Aorta (tissue), 5 donors: ENCODE results near the gene C4B. TPM values are rescaled to one million over a fixed set of nuclear protein-coding genes. Genes with fewer than 3 reads are reported as not detected.
A peak's percentile ranks its signal among the peaks of the same experiment; 100 is the strongest.
"Not testable (repeated sequence)": the region's sequence is repeated elsewhere in the genome, so short reads cannot be mapped to it uniquely, and the experiment has no call there.

ENCODE experiments used
- ATAC-seq: fragments of 200-7000 bp; cut with Tn5 transposase; one replicate; pipeline ENCODE4 v1.9.1; 2022; ENCODE audit warnings: moderate library complexity; ENCODE audit not compliant: low FRiP score
- DNase-seq, 2 donors: peaks; one replicate each; pipeline ENCODE4 v3.0.0-alpha.2; 2020
- H3K27ac ChIP-seq, 2 donors: one replicate each; pipeline ENCODE4 v1.5.1; 2013; ENCODE audit warnings: low read length in 2 of 2, mild to moderate bottlenecking in 2 of 2, moderate library complexity in 2 of 2, control low read depth in 1 of 2, inconsistent platforms in 1 of 2, low read depth in 1 of 2
- H3K27me3 ChIP-seq, 2 donors: one replicate each; pipeline ENCODE4 v1.6.1; 2013; ENCODE audit warnings: control low read depth in 1 of 2, low read length in 1 of 2, mild to moderate bottlenecking in 1 of 2, moderate library complexity in 1 of 2; ENCODE audit not compliant: insufficient read depth in 2 of 2, control insufficient read depth in 1 of 2
- H3K36me3 ChIP-seq, 2 donors: one replicate each; pipeline ENCODE4 v1.6.1; 2013; ENCODE audit warnings: control low read depth in 1 of 2, low read length in 1 of 2, mild to moderate bottlenecking in 1 of 2; ENCODE audit not compliant: insufficient read depth in 2 of 2, control insufficient read depth in 1 of 2
- H3K4me1 ChIP-seq, 2 donors: one replicate each; pipeline ENCODE4 v1.6.1; 2013; ENCODE audit warnings: low read length in 2 of 2, control low read depth in 1 of 2, mild to moderate bottlenecking in 1 of 2, moderate library complexity in 1 of 2; ENCODE audit not compliant: insufficient read depth in 2 of 2, control insufficient read depth in 1 of 2
- H3K4me3 ChIP-seq, 2 donors: one replicate each; pipeline ENCODE4 v1.5.1; 2013; ENCODE audit warnings: low read length in 2 of 2, control low read depth in 1 of 2, mild to moderate bottlenecking in 1 of 2
- H3K9me3 ChIP-seq: one replicate; pipeline ENCODE4 v1.6.1; 2013; ENCODE audit warnings: mild to moderate bottlenecking, low read length; ENCODE audit not compliant: control insufficient read depth
- WGBS, 2 donors: extraction: QIAGEN DNeasy Blood & Tissue Kit; methylation state at CpG; one replicate each; pipeline ENCODE4 v1.1.7; 2013; 5-methylcytosine and 5-hydroxymethylcytosine counted together
- intact Hi-C, 2 donors: fragments of 100-400 bp; cut with DNase I; formaldehyde crosslinking; loops; one replicate each; pipeline versions ENCODE4 v1.14.2 to v1.15.0; 2022
- polyA plus RNA-seq, 2 donors: library from polyadenylated mRNA; stranded (reverse); fragments of 200-250 nt; gene quantifications; one replicate each; pipeline ENCODE4 v1.2.3, GENCODE V29; 2013
- total RNA-seq, 2 donors: library from RNA; stranded (reverse); fragmentation: NEBNext Ultra II Directional; extraction: Animal tissue kit (Norgen Biotek cat#: 25700); gene quantifications; one replicate each; pipeline ENCODE4 v1.2.1, GENCODE V29; 2021
- donor health status: healthy with polysubstance abuse.
- donor health status: Bipolar disorder and iron deficiency.
- donor health status: DM: no; HTN: no; CAD: no.
- donor health status: DM: no; HTN: no; CAD: no.
- donor health status: DM: yes; HTN: yes; CAD: no.

Gene C4B
- total and polyA plus RNA-seq, 4 donors = 10.8 to 225 (median 98.9) TPM

DNA sequence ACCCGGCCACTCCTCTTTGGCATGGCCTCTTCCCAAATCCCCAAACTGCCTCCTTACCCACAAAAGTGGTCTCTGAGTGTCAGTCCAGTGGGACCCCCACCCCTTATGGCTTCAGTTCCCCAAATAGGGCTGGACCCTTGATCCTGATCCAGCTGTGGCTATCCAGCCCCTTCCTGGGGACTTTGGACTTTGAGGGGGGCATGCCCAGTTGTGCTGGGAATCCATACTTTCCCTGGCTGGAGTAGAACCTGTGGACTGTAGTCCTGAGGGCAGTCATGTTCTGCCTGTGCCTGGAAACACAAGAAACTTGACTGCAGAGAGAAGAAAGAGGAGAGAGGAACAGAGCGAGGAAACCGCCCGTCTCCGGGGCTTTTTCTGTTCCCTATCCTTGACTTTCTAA lies 22.5 kb downstream of the C4B start:
- ATAC-seq, H3K4me1 ChIP-seq, intact Hi-C loops, DNase-seq, H3K36me3 ChIP-seq, H3K27me3 ChIP-seq, H3K9me3 ChIP-seq, H3K4me3 ChIP-seq, H3K27ac ChIP-seq: not testable (repeated sequence)
- 92 to 93% methylated on average over 4 to 5 of the region's 5 CpGs for WGBS, 2 donors

GRCh38 chr6:32037598-32038524 lies 23.3 kb downstream of the C4B start, which contains the start of gene CYP21A2:
TSS of gene CYP21A2 (plus strand) at chr6:32038415. CDS start at chr6:32038423, 8 bp downstream.
- H3K27ac ChIP-seq, DNase-seq, ATAC-seq, H3K9me3 ChIP-seq, intact Hi-C loops, H3K27me3 ChIP-seq, H3K4me1 ChIP-seq, H3K4me3 ChIP-seq, H3K36me3 ChIP-seq: not testable (repeated sequence)
- 84 to 90% methylated on average over 13 to 15 of the region's 19 CpGs for WGBS, 2 donors

DNA sequence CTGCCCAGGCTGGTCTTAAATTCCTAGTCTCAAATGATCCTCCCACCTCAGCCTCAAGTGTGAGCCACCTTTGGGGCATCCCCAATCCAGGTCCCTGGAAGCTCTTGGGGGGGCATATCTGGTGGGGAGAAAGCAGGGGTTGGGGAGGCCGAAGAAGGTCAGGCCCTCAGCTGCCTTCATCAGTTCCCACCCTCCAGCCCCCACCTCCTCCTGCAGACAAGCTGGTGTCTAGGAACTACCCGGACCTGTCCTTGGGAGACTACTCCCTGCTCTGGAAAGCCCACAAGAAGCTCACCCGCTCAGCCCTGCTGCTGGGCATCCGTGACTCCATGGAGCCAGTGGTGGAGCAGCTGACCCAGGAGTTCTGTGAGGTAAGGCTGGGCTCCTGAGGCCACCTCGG lies 24.3 kb downstream of the C4B start:
- H3K4me1 ChIP-seq, H3K9me3 ChIP-seq, H3K4me3 ChIP-seq, H3K27me3 ChIP-seq, H3K36me3 ChIP-seq, H3K27ac ChIP-seq, ATAC-seq, intact Hi-C loops: not testable (repeated sequence)
- DNase-seq = peak in 1 of 2 donors; percentile 14
- WGBS, 2 donors = 74 to 80% methylated on average over 4 of the region's 5 CpGs

GRCh38 chr6:32039321-32040274 lies 25.0 kb downstream of the C4B start:
- intact Hi-C loops, H3K4me1 ChIP-seq, ATAC-seq, H3K27ac ChIP-seq, H3K4me3 ChIP-seq, H3K27me3 ChIP-seq, H3K9me3 ChIP-seq, DNase-seq, H3K36me3 ChIP-seq: not testable (repeated sequence)
- 70 to 73% methylated on average over 12 to 23 of the region's 24 CpGs for WGBS, 2 donors

GRCh38 chr6:32040299-32041049 lies 25.9 kb downstream of the C4B start:
- H3K4me1 ChIP-seq, H3K36me3 ChIP-seq, H3K9me3 ChIP-seq, intact Hi-C loops, H3K27me3 ChIP-seq, H3K4me3 ChIP-seq, H3K27ac ChIP-seq: not testable (repeated sequence)
- DNase-seq (peak in 1 of 2 donors; percentile 36), ATAC-seq (peak; percentile 12)
- 80 to 86% methylated on average over 18 to 24 of the region's 43 CpGs for WGBS, 2 donors

DNA sequence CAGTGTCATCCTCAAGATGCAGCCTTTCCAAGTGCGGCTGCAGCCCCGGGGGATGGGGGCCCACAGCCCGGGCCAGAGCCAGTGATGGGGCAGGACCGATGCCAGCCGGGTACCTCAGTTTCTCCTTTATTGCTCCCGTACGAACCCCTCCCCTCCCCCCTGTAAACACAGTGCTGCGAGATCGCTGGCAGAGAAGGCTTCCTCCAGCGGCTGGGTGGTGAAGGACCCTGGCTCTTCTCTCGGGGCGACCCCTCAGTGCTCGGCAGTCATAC lies 26.4 kb downstream of the C4B start:
- H3K27ac ChIP-seq, H3K4me3 ChIP-seq, ATAC-seq, H3K27me3 ChIP-seq, H3K4me1 ChIP-seq, H3K9me3 ChIP-seq, intact Hi-C loops, H3K36me3 ChIP-seq: not testable (repeated sequence)
- peak in 1 of 2 donors; percentile 51 for DNase-seq
- 66 to 76% methylated on average over 7 of the region's 13 CpGs for WGBS, 2 donors

GRCh38 chr6:32041385-32041784 lies 26.8 kb downstream of the C4B start:
- DNase-seq, H3K36me3 ChIP-seq, H3K4me1 ChIP-seq, H3K9me3 ChIP-seq, H3K27me3 ChIP-seq, H3K27ac ChIP-seq, H3K4me3 ChIP-seq, ATAC-seq, intact Hi-C loops: not testable (repeated sequence)
- 63 to 69% methylated on average over 6 of the region's 10 CpGs for WGBS, 2 donors

DNA sequence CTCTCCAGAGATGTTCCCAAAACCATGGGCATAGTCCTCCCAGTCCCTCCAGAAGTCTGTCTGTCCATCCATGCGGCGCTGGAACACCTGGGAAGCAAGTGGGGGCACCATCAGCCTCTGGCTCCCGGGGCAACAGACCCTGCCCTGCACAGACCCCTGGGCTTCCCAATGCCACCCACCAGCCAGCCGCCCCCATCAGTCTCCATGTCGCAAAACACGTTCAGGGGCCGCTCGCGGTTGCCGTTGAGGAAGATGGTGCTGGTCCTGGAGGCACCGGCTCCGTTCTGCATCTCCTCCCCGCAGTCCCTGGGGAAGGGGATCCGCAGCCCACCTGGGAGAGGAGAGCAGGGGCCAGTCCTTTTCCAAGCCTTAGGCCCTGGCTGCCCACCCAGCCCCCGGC lies 27.7 kb downstream of the C4B start:
- H3K4me1 ChIP-seq, H3K27me3 ChIP-seq, ATAC-seq, DNase-seq, H3K36me3 ChIP-seq, H3K27ac ChIP-seq, H3K9me3 ChIP-seq, H3K4me3 ChIP-seq, intact Hi-C loops: not testable (repeated sequence)
- WGBS, 2 donors = 91 to 92% methylated on average over 13 to 14 of the region's 15 CpGs
